Measurements from ENCODE around the gene ASB1. TPM values are rescaled to one million over a fixed set of nuclear protein-coding genes. Genes with fewer than 3 reads are reported as not detected.
"Not testable (repeated sequence)": the region's sequence is repeated elsewhere in the genome, so short reads cannot be mapped to it uniquely, and the experiment has no call there.

Gene ASB1
- total RNA-seq, 8 experiments from 2014 or later = 12.1 to 50.2 (median 20.0) TPM

- H3K4me1 ChIP-seq (replicated peaks in 1 of 2) = no peaks in the 10 kb centered on the region
- peak in 4 of 8 experiments; percentile 18 to 90 (median 62) for ATAC-seq (replicated peaks in 6 of 8)
- 44 to 91% (median 84%) methylated on average over 1 to 10 of the region's 10 CpGs; no CpG with 5 or more reads in 2 of the 10 experiments for WGBS, 10 experiments
- no peak overlapping the region for H3K27ac ChIP-seq
- in situ Hi-C loops (cut with MboI; ENCODE audit: low pct_unique_long_range_greater_than_20kb in 2 of 9, low sequenced_read_pairs in 9 of 9, unreplicated experiment in 9 of 9) = no loop called here
- no peak overlapping the region for H3K4me3 ChIP-seq
Observed at GRCh38 chr2:238389988-238390589, 36.6 kb upstream of the ASB1 start.

- H3K4me1 ChIP-seq (replicated peaks in 1 of 2) = no peaks in the 10 kb centered on the region
- no peak for ATAC-seq (replicated peaks in 6 of 8)
- WGBS, 10 experiments = 85 to 100% (median 93%) methylated on average over 1 to 6 of the region's 6 CpGs; no CpG with 5 or more reads in 1 of the 10 experiments
- no peak overlapping the region for H3K27ac ChIP-seq
- in situ Hi-C loops (cut with MboI; ENCODE audit: low pct_unique_long_range_greater_than_20kb in 2 of 9, low sequenced_read_pairs in 9 of 9, unreplicated experiment in 9 of 9) = no loop called here
- H3K4me3 ChIP-seq = no peak overlapping the region
Observed at GRCh38 chr2:238391042-238391689, 35.6 kb upstream of the ASB1 start.

- in situ Hi-C loops (cut with MboI; ENCODE audit: low pct_unique_long_range_greater_than_20kb in 2 of 9, low sequenced_read_pairs in 9 of 9, unreplicated experiment in 9 of 9) = no loop called here
- 70 to 100% (median 80%) methylated on average over 1 to 7 of the region's 7 CpGs; no CpG with 5 or more reads in 3 of the 10 experiments for WGBS, 10 experiments
- Histone ChIP-seq H3K4me3 (no peak overlapping the region), H3K4me1 (replicated peaks in 1 of 2) (no peaks in the 10 kb centered on the region), H3K27ac (no peak overlapping the region)
- no peak for ATAC-seq (replicated peaks in 6 of 8)
Observed at GRCh38 chr2:238396663-238397062, 30.1 kb upstream of the ASB1 start.

- peak in 5 of 8 experiments; percentile 31 to 96 (median 40) for ATAC-seq (replicated peaks in 6 of 8)
- Histone ChIP-seq H3K4me3 (no peak overlapping the region), H3K27ac (no peak overlapping the region), H3K4me1 (replicated peaks in 1 of 2) (no peaks in the 10 kb centered on the region)
- WGBS, 10 experiments = 20 to 100% (median 58%) methylated on average over 1 to 2 of the region's 14 CpGs; no CpG with 5 or more reads in 6 of the 10 experiments
- in situ Hi-C loops (cut with MboI; ENCODE audit: low pct_unique_long_range_greater_than_20kb in 2 of 9, low sequenced_read_pairs in 9 of 9, unreplicated experiment in 9 of 9) = no loop called here
Observed at GRCh38 chr2:238397356-238397755, 29.4 kb upstream of the ASB1 start.

GRCh38 chr2:238398577-238398976, 28.1 kb upstream of the ASB1 start:
- ATAC-seq (replicated peaks in 6 of 8) = no peak
- no peak overlapping the region for H3K27ac ChIP-seq
- H3K4me1 ChIP-seq (replicated peaks in 1 of 2) = no peaks in the 10 kb centered on the region
- in situ Hi-C loops (cut with MboI; ENCODE audit: low pct_unique_long_range_greater_than_20kb in 2 of 9, low sequenced_read_pairs in 9 of 9, unreplicated experiment in 9 of 9) = no loop called here
- H3K4me3 ChIP-seq = no peak overlapping the region
- 42 to 100% (median 67%) methylated on average over 1 to 6 of the region's 6 CpGs for WGBS, 10 experiments

GRCh38 chr2:238399094-238399493, 27.6 kb upstream of the ASB1 start:
- WGBS, 10 experiments = 67 to 100% (median 100%) methylated on average over 1 to 2 of the region's 2 CpGs; no CpG with 5 or more reads in 1 of the 10 experiments
- H3K4me3 ChIP-seq = no peak overlapping the region
- in situ Hi-C loops (cut with MboI; ENCODE audit: low pct_unique_long_range_greater_than_20kb in 2 of 9, low sequenced_read_pairs in 9 of 9, unreplicated experiment in 9 of 9) = no loop called here
- no peak overlapping the region for H3K27ac ChIP-seq
- no peak for ATAC-seq (replicated peaks in 6 of 8)
- no peaks in the 10 kb centered on the region for H3K4me1 ChIP-seq (replicated peaks in 1 of 2)

- 78 to 100% (median 95%) methylated on average over 2 to 7 of the region's 8 CpGs; no CpG with 5 or more reads in 1 of the 10 experiments for WGBS, 10 experiments
- in situ Hi-C loops (cut with MboI; ENCODE audit: low pct_unique_long_range_greater_than_20kb in 2 of 9, low sequenced_read_pairs in 9 of 9, unreplicated experiment in 9 of 9) = no loop called here
- Histone ChIP-seq H3K4me3 (no peak overlapping the region), H3K4me1 (replicated peaks in 1 of 2) (peaks cover 6 to 7% of the 10 kb centered on the region in 2 donors), H3K27ac (no peak overlapping the region)
- no peak for ATAC-seq (replicated peaks in 6 of 8)
Observed at GRCh38 chr2:238401551-238401950, 25.2 kb upstream of the ASB1 start.

GRCh38 chr2:238403632-238404405, 22.9 kb upstream of the ASB1 start:
- Histone ChIP-seq H3K27ac (no peak overlapping the region), H3K4me1 (replicated peaks in 1 of 2) (peaks cover 9 to 12% of the 10 kb centered on the region in 2 donors), H3K4me3 (no peak overlapping the region)
- ATAC-seq (replicated peaks in 6 of 8) = peak in 1 of 8 experiments; percentile 9
- 77 to 100% (median 89%) methylated on average over 1 to 20 of the region's 21 CpGs for WGBS, 10 experiments
- in situ Hi-C loops (cut with MboI; ENCODE audit: low pct_unique_long_range_greater_than_20kb in 2 of 9, low sequenced_read_pairs in 9 of 9, unreplicated experiment in 9 of 9) = no loop called here

GRCh38 chr2:238404406-238405216, 22.1 kb upstream of the ASB1 start:
- Histone ChIP-seq H3K4me3 (no peak overlapping the region), H3K4me1 (replicated peaks in 1 of 2) (peaks cover 9 to 12% of the 10 kb centered on the region in 2 donors), H3K27ac (no peak overlapping the region)
- no peak for ATAC-seq (replicated peaks in 6 of 8)
- WGBS, 10 experiments = 76 to 100% (median 88%) methylated on average over 1 to 19 of the region's 19 CpGs; no CpG with 5 or more reads in 1 of the 10 experiments
- in situ Hi-C loops (cut with MboI; ENCODE audit: low pct_unique_long_range_greater_than_20kb in 2 of 9, low sequenced_read_pairs in 9 of 9, unreplicated experiment in 9 of 9) = no loop called here

- ATAC-seq (replicated peaks in 6 of 8) = not testable (repeated sequence)
Observed at GRCh38 chr2:238405217-238405555, 21.5 kb upstream of the ASB1 start.

GRCh38 chr2:238406221-238406997, 20.3 kb upstream of the ASB1 start:
- Histone ChIP-seq H3K4me1 (replicated peaks in 1 of 2) (peaks cover 9 to 12% of the 10 kb centered on the region in 2 donors), H3K27ac (peak overlapping the region; percentile 28 to 40), H3K4me3 (no peak overlapping the region)
- WGBS, 10 experiments = 75 to 100% (median 85%) methylated on average over 1 to 10 of the region's 20 CpGs; no CpG with 5 or more reads in 6 of the 10 experiments
- peak in 6 of 8 experiments; percentile 52 to 93 (median 86) for ATAC-seq (replicated peaks in 6 of 8)
- in situ Hi-C loops (cut with MboI; ENCODE audit: low pct_unique_long_range_greater_than_20kb in 2 of 9, low sequenced_read_pairs in 9 of 9, unreplicated experiment in 9 of 9) = no loop called here

More at GRCh38 chr2:238405217-238405555, 21.5 kb upstream of the ASB1 start:
- peaks cover 9 to 12% of the 10 kb centered on the region in 2 donors for H3K4me1 ChIP-seq (replicated peaks in 1 of 2)
- H3K27ac ChIP-seq; in situ Hi-C loops (cut with MboI; ENCODE audit: low pct_unique_long_range_greater_than_20kb in 2 of 9, low sequenced_read_pairs in 9 of 9, unreplicated experiment in 9 of 9); H3K4me3 ChIP-seq: not testable (repeated sequence)
- WGBS, 10 experiments = 33 to 100% (median 100%) methylated on average over 1 to 3 of the region's 4 CpGs; no CpG with 5 or more reads in 6 of the 10 experiments

- ATAC-seq (replicated peaks in 6 of 8) = peak in 1 of 8 experiments; percentile 10
- in situ Hi-C loops (cut with MboI; ENCODE audit: low pct_unique_long_range_greater_than_20kb in 2 of 9, low sequenced_read_pairs in 9 of 9, unreplicated experiment in 9 of 9) = no loop called here
- WGBS, 10 experiments = 33 to 76% (median 67%) methylated on average over 1 to 5 of the region's 8 CpGs; no CpG with 5 or more reads in 7 of the 10 experiments
- H3K4me1 ChIP-seq (replicated peaks in 1 of 2) = peaks cover 9 to 12% of the 10 kb centered on the region in 2 donors
- no peak overlapping the region for H3K4me3 ChIP-seq
- peak overlapping the region in 1 of 2 donors; percentile 3 for H3K27ac ChIP-seq
Observed at GRCh38 chr2:238406998-238407285, 19.8 kb upstream of the ASB1 start.

Data from motor neuron (in vitro differentiated cells).